ENCODE data around the gene PATL1. TPM values are rescaled to one million over a fixed set of nuclear protein-coding genes. Genes with fewer than 3 reads are reported as not detected.

Gene PATL1
- total RNA-seq, 1 experiment from 2014 or later, result 27.6 TPM

DNA sequence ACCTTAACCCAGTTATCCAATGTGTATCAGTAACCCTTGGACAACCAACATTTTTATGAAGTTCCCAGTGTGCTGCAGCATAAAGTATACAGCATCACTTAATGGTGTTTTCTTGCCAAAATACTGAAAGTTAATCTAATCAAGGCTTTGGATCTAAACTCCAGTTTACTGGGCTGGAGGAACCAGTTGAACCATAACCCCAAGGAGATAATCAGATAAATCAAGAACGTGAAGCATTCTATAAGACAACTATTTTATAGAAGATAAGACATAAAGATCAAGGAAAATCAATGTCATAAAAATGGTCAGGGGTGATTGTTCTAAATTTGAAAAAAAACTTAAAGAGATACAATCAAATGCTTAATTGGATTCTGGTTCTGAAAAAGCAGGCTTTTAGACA is 51.0 kb downstream of the PATL1 start (continued):
- TF ChIP-seq ZNF425 (CRISPR knock-in tag; conservative IDR thresholded peaks at IDR 0.05) (no peak), MLX (CRISPR knock-in tag; IDR thresholded peaks at IDR 0.05) (no peak)
- TF ChIP-seq, protein P1, sequence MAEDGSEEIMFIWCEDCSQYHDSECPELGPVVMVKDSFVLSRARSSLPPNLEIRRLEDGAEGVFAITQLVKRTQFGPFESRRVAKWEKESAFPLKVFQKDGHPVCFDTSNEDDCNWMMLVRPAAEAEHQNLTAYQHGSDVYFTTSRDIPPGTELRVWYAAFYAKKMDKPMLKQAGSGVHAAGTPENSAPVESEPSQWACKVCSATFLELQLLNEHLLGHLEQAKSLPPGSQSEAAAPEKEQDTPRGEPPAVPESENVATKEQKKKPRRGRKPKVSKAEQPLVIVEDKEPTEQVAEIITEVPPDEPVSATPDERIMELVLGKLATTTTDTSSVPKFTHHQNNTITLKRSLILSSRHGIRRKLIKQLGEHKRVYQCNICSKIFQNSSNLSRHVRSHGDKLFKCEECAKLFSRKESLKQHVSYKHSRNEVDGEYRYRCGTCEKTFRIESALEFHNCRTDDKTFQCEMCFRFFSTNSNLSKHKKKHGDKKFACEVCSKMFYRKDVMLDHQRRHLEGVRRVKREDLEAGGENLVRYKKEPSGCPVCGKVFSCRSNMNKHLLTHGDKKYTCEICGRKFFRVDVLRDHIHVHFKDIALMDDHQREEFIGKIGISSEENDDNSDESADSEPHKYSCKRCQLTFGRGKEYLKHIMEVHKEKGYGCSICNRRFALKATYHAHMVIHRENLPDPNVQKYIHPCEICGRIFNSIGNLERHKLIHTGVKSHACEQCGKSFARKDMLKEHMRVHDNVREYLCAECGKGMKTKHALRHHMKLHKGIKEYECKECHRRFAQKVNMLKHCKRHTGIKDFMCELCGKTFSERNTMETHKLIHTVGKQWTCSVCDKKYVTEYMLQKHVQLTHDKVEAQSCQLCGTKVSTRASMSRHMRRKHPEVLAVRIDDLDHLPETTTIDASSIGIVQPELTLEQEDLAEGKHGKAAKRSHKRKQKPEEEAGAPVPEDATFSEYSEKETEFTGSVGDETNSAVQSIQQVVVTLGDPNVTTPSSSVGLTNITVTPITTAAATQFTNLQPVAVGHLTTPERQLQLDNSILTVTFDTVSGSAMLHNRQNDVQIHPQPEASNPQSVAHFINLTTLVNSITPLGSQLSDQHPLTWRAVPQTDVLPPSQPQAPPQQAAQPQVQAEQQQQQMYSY (CRISPR knock-in tag; IDR thresholded peaks at IDR 0.05), result no peak

DNA sequence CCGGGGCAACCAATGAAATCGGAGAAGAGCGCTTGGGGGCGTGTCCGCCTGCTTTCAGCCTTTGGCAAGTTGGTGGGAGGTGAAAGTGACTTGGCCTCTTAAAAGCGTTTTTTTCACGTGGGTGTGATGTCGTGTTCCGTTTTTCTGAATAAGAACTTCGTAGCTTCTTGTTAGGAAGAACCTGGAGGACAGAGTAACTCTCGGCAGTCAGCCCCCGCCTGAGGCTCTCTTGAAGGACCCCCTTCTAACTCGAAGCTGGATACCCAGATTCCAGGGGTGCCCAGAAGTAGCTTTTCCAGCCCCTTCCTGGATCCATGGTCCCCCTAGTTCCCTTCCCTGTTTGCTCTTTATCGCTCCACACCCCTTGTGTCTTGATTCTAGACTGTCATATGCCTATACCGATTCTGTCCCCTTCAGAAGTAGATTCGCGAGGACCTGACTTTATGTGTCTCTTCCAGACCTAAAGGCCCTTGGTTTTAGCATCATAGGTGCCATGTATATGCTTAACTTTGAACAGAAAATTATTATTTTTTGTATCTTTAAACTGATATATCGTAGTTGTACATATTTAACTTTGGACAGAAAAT is 52.3 kb downstream of the PATL1 start:
- peak overlapping the region; percentile 94 for H3K4me3 Mint-ChIP-seq
- ATAC-seq (no peak), DNase-seq (ENCODE audit: low spot score) (no peak)
- H3K27me3 Mint-ChIP-seq (ENCODE audit: low read depth), result no peaks in the 10 kb centered on the region
- no peaks in the 10 kb centered on the region for H3K9me3 Mint-ChIP-seq
- CTCF ChIA-PET, result interaction anchor here (1.2 to 2.6 kb wide), 5 partner anchors 51 to 138 kb away, joined by 4 to 9 read pairs (median 7); partner anchors contain the start of genes PATL1 and STX3
- H3K27ac Mint-ChIP-seq, result peak overlapping the region; percentile 100
- no peaks in the 10 kb centered on the region for H3K36me3 Mint-ChIP-seq
- TF ChIP-seq MAX (CRISPR knock-in tag; IDR thresholded peaks at IDR 0.05) (peak; percentile 58; the same call in 1 of the 2 replicates), SMAD3 (CRISPR knock-in tag; IDR thresholded peaks at IDR 0.05; ENCODE audit: borderline replicate concordance) (no peak), RORB (CRISPR knock-in tag; IDR thresholded peaks at IDR 0.05) (no peak)
- TF ChIP-seq, protein P1 (CRISPR knock-in tag; IDR thresholded peaks at IDR 0.05), result no peak
- H3K4me1 Mint-ChIP-seq, result peaks cover 26% of the 10 kb centered on the region
- POLR2A ChIA-PET, result interaction anchor here (0.7 to 1.9 kb wide), 3 partner anchors 50 to 56 kb away, joined by 5 to 9 read pairs (median 8); partner anchors contain the start of gene PATL1

DNA sequence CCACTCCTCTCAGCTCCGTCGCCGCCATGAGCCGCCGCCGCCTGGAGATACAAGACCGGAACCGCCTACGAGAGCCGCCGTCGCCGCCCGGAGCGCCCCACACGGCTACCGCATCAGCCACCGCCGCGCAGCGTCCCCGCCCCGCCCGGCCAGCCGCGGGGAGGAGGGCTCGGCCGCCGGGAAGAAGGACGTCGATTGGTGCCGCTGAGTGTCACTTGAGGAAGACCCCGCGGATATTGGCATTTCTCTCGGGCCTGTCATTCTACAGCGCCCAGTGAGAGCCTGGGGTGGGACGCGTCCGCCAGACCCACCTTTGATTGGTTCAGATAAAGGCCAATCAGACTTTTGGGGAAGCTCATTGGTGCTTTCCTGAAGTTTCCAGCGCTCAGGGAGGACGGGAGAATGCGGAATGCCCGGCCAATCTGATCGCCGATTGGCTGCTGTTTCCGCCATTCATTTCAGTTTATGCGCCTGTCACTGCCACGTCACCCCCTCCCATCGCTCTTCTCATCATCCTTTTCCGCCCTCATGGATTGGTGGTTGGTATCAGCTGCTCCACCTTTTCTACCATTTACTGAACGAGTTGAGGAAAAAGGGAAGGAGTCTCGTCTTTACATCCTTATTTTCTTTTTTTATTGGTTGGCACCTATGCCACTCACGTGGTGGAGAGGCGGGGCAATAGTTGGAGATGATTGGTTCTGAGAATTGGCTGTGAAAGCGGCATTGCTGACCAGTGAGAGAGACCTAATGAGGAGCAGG is 53.0 kb downstream of the PATL1 start, which contains the start of gene OSBP:
OSBP (minus strand) TSS at position 138 of the 759 bp plus-strand sequence; CDS start at position 28, 110 bp downstream.
- peaks cover 26% of the 10 kb centered on the region for H3K4me1 Mint-ChIP-seq
- no peaks in the 10 kb centered on the region for H3K27me3 Mint-ChIP-seq (ENCODE audit: low read depth)
- ATAC-seq, result peak; percentile 91
- ChIA-PET CTCF (interaction anchor here (1.2 to 2.6 kb wide), 6 partner anchors 50 to 352 kb away, joined by 4 to 9 read pairs (median 6); partner anchors contain the start of genes PATL1 and STX3), POLR2A (interaction anchor here (0.7 to 1.9 kb wide), 4 partner anchors 50 to 66 kb away, joined by 4 to 9 read pairs (median 6); partner anchors contain the start of gene PATL1)
- peak; percentile 98 for DNase-seq (ENCODE audit: low spot score)
- H3K4me3 Mint-ChIP-seq, result peak within 1 kb of the TSS; percentile 98
- H3K36me3 Mint-ChIP-seq, result no peaks in the 10 kb centered on the region
- peak within 1 kb of the TSS; percentile 100 for H3K27ac Mint-ChIP-seq
- no peaks in the 10 kb centered on the region for H3K9me3 Mint-ChIP-seq
- TF ChIP-seq, protein P2, sequence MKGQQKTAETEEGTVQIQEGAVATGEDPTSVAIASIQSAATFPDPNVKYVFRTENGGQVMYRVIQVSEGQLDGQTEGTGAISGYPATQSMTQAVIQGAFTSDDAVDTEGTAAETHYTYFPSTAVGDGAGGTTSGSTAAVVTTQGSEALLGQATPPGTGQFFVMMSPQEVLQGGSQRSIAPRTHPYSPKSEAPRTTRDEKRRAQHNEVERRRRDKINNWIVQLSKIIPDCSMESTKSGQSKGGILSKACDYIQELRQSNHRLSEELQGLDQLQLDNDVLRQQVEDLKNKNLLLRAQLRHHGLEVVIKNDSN (CRISPR knock-in tag; IDR thresholded peaks at IDR 0.05), result peak; percentile 82
- TF ChIP-seq FOXK1 (CRISPR knock-in tag; IDR thresholded peaks at IDR 0.05) (0 out of 2 replicates have a peak, but pooled peaks have one; percentile 1), MXD4 (CRISPR knock-in tag; IDR thresholded peaks at IDR 0.05; ENCODE audit: borderline replicate concordance) (no peak), CREM (CRISPR knock-in tag; IDR thresholded peaks at IDR 0.05) (peak; percentile 78; the same call in 1 of the 2 replicates), SP1 (CRISPR knock-in tag; conservative IDR thresholded peaks at IDR 0.05) (peak; percentile 83), IRF2 (CRISPR knock-in tag; IDR thresholded peaks at IDR 0.05; ENCODE audit: borderline replicate concordance, low read depth) (no peak), ATF2 (CRISPR knock-in tag; IDR thresholded peaks at IDR 0.05; ENCODE audit: borderline replicate concordance, low read depth) (no peak), MAX (CRISPR knock-in tag; IDR thresholded peaks at IDR 0.05) (peak; percentile 54; the same call in 1 of the 2 replicates)
- TF ChIP-seq, protein P3, sequence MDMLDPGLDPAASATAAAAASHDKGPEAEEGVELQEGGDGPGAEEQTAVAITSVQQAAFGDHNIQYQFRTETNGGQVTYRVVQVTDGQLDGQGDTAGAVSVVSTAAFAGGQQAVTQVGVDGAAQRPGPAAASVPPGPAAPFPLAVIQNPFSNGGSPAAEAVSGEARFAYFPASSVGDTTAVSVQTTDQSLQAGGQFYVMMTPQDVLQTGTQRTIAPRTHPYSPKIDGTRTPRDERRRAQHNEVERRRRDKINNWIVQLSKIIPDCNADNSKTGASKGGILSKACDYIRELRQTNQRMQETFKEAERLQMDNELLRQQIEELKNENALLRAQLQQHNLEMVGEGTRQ (CRISPR knock-in tag; IDR thresholded peaks at IDR 0.05), result peak; percentile 74; the same call in 1 of the 2 replicates
